HG03460 (cell line): ENCODE data around the gene ARID5B.

ENCODE experiments used
- ATAC-seq: cut with Tn5 transposase; IDR thresholded peaks from one replicate; pipeline ENCODE4 v1.9.1; 2021; ENCODE audit not compliant: unreplicated experiment

The ARID5B gene

DNA sequence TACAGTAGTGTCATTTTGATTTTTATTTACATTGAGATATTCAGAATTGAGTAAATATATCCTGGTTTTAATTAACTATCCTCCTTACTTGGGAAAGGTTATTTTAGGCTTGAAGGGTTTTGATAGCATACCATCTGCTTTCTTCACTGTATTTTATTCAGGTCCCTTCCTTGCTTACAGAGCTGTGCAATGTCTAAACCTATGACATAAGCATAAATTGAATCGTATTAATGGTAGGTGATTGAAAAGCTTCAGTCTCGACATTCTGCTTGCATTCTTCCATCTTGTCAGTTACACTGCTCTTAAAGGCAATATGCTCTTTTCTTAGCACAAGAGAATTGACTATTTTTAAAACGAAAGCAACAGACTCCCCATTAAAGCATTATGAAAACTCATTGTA is 102.5 kb downstream of the ARID5B start:
- ATAC-seq = no peak

DNA sequence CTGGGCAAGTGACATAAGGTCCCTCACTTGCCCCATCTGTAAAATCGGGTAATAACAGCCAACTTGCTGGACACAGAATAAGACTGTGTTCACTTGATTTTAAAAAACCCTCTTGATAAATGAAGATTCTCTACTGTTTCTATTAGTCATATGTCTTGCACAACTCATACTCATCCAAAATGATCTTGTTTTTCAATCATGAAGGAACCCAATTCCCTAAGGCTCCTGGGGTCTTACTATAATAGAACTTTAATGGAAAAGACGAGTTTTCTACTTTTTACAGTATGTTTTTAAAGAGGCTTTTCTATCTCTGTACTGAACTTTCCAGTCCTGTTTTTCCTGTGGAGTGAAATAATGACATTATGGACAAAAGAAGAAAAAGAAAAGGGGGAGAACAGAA is 103.8 kb downstream of the ARID5B start:
- ATAC-seq = no peak

DNA sequence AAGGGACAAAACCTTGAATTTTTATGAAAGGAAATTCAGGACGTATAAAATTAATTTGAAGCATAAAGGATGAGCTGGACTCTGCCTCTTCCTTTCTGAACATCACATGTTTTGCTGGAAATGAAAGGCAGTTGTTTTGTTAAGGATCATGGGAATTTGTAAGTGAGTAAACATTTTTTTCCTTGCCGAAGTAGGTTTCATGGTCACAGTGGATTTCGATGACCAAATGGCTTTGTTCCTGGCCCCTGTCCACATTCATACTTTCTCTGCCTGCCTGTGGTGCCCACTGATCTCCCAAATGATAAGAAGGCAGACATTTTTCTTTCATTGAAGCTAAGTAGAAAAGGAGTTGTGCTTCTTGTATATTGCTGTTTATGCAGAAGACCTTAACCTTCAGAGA is 104.2 kb downstream of the ARID5B start:
- ATAC-seq = no peak

DNA sequence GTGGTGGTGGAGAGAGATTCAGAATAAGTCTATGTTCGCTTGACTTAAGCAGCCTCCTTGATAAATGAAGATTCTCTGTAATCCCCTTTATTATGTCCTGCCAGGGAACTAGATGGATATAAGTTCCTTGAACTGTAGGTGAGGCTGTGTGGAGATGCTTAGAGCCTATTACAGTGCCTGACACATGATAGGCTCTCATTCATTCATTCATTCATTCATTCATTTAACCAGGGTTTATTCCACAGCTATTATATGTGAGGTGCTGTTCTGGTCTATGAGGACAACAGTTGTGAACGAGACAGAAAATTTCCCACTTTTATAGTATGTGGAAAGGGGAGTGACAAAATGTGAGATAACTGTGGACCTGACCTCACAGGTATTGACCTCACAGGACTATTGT is 105.6 kb downstream of the ARID5B start:
- ATAC-seq = no peak

DNA sequence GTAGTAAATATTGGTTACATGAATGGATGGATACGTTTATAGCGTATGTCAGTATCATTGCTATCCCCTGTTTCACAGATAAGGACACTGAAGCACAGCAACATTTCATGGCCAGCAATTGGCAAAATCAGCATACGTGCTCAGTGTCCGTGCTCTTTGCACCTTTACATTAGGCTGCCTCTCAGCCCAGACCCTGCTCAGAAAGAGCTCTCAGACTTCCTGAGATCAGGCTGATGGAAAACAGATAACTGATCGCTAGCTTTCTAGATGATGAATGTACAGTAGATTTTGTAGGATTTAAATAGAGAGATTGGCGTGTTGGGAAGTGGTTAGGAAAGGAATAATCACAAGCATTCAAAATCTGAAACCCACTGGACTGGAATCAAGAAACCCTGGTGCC is 106.7 kb downstream of the ARID5B start:
- no peak for ATAC-seq

DNA sequence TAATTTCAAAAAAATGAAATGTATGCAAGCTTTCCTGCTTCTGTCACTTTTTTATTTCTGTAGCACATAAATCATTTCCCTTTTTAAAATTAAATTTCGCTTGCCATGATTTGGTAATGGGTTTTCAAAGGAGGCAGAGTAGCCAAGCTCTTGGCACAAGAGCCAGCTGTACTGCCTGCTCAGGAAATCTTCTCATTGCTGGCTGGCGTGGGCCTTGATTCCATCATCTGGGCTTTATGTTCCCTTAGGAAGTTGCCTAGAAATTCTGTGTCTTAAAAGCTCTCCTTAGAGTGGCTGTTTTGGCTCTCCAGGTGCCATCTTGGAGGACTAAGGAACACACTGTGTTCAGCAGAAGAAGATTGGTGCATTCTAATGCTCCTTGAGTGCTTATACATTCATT is 107.4 kb downstream of the ARID5B start:
- no peak for ATAC-seq

DNA sequence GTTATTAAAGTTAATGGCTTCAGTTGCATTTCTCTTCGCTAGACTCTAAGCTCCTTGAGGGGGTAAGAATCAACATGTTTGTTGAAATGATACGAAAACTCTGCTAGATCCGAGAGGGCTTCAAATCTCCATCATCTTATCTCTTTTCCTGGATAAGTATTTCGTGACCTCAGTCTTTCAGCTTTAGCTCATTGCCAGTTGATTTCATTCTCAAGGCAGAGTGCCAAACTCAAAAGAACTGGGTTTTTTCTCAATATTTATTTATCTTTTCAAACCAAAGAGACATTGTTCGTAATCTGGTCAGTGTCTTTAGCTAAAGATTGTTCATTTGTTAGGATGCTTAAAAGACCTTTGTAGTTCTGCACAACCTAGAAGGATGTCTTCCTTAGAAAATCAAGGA is 108.9 kb downstream of the ARID5B start:
- ATAC-seq = no peak

DNA sequence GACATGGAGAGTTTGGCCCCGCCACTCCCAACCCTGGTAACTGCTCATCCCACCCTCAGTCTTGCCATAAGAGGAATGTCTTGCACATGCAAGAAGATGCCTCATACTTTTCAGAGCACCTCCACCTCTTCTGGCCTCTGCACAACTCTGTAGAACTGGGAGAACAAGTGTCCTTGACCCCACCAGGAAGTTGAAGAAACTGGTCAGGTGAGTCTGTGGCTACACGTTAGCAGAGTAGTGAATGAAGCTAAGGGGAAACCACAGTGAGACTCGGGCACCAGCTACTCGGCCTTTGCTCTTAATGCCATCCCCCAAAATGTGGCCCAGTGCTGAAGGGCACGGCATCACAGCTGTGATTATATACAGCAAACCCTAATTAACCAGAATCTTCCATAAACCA is 110.1 kb downstream of the ARID5B start:
- no peak for ATAC-seq

DNA sequence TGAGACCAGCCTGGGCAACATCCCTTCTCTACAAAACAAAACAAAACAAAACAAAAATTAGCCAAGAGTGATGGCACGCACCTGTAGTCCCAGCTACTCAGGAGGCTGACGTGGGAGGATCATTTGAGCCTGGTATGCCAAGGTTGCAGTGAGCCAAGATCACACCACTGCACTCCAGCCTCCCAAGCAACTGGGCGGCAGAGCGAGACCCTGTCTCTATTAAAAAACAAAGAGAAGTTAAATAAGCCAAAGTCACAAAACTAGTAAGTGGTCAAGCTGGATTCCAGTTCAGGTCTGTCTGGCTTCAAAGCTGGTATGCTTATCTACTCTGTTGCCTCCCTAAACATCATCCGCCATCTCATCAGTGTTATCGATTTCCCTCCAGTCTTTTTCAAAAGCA is 110.8 kb downstream of the ARID5B start:
- no peak for ATAC-seq

DNA sequence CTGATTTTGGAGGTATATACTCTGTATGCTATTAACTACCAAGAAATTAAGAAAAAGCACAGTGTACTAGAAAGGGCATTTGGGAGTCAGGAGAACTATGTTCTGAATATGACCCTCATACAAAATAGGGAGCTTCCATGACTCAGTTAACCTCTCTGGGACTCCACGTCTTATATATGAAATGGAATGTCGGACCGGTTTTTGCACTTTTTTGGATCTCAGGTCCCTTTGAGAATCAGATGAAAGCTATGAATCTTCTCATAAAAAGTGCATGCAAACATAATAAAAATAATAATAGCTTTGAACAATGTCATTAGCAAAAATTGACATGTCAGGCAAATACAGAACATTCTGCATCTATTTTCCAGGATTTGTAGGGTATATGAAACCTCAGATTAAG is 113.0 kb downstream of the ARID5B start:
- no peak for ATAC-seq

DNA sequence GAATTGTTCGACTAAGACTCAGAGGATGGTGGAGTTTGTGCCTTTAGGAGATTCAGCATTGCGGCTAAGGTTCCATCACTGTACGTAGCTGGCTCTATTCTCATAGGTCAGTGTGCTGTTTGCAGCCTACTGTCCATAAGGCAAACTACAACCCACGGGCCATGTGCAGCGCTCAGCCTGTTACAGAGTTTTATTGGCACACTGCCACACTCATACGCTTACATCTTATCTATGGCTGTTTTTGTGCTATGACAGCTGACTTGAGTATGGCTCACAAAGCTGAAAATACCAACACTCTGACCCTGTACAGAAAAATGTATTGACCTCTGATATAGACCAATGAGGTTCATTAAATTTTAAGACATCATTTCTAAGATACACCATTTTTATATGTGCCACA is 114.5 kb downstream of the ARID5B start:
- no peak for ATAC-seq

DNA sequence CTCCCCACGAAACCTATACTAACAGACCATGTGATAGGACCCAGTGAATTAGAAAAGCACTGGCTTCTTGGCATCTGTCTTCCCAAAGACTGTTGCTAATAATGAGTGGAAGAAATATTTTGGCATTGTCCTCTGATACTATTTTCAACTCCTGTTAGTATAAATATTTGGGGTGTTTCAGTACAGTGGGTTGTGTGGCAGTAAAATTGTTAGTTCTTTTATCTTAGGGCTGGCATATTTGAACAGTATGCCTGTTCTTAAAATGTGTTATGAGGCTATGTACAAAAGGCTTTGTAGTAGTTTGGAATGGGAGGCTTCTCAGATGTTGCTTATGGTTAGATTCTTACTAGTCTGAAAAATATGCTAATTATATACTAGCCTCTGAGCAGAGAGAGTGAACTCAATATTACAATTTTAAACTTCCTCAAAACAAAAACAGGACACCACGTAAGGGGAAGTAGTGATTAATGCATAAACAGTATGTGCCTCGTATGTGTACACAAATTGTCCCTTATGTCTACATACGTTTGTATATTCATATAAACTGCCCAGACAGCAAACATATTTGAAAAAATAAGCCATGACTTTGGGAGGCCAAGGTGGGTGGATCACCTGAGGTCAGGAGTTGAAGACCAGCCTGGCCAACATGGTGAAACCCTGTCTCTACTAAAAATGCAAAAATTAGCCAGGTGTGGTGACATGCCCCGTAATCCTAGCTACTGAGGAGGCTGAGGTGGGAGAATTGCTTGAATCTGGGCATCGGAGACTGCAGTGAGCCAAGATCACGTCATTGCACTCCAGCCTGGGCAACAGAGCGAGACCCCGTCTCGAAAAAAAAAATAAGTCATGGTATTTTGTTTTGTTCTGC is 115.4 kb downstream of the ARID5B start:
- peak; percentile 55 for ATAC-seq

DNA sequence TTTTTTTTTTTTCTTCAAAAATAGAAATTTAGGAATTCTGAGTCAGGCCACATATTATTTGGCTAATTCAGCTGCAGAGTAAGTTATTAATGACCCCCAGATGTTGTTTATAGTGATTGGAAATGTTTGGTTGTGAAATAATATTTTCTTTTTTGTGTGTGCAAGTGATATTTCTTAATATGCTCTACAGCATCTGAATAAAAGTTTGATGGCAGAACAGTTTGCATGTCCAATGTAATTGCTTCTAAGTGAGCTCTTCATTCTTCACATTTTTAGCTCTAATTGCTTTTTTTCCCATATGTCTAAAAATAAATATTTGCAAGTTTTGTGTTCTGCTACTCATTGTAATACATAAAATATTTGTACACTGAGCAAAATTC is 116.0 kb downstream of the ARID5B start:
- no peak for ATAC-seq

DNA sequence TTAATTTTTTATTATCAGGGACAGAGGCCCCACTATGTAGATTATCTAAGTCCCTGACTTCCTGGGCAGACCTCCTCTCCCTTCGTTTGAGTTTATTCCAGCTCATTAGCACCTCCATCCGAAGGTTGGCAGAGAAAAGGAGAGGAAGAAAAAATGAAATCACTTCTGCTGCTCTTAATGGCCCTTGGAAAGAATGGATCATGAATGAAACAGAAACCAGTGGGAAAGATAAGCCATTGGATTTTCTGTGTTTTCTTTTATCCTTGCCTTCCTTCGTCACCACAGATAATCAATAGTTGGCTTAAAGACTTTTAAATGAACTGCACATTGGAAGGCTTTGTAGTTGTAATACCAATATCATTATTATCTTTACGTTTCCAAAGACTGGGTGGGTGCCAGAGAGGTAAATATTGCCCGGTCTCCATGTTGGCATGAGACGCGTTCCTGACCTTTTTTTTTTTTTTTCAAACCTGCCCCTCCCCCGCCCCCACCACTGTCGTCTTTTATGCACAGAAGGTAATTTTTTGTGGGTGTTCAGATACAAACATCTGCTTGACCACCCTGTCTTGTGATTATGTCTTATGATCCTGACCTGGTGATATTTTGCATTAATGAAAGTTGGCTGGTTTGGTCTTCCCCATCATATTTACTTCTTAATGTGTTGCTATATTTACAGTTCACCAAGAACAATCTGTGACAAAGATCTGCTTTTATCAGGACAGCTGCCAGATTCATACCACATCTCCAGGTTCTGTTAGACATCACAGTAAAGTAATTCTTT is 116.8 kb downstream of the ARID5B start:
- ATAC-seq = no peak

DNA sequence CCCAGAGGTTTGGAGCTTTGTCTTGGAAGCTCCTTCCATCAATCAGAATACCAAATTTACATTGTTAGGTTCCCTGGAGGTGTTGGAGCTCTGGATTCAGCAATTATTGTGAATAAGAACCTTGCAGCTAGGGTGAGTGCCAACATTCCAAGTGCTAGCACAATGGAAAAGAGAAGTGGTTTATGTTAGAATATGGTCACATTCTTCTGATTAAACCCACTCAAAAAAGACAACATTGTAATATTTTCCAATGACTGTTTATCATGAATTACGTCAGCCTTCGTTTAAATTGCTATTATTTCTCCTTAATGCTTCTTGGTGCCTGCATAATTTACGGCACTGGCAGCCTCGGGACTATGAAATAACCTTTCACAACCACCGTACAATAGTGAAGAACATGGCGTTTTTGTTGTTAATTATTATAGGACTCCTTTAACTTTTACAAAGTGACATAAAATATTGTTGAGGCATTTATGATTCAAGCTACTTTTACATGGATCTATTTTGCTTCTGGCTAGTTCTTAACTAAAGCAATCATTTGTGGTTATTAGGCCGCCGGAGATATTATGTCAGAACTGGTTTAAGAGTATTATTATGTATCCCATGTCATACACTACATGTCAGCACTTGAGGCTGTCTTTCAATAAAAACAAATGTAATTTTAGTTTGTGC is 117.7 kb downstream of the ARID5B start:
- no peak for ATAC-seq

DNA sequence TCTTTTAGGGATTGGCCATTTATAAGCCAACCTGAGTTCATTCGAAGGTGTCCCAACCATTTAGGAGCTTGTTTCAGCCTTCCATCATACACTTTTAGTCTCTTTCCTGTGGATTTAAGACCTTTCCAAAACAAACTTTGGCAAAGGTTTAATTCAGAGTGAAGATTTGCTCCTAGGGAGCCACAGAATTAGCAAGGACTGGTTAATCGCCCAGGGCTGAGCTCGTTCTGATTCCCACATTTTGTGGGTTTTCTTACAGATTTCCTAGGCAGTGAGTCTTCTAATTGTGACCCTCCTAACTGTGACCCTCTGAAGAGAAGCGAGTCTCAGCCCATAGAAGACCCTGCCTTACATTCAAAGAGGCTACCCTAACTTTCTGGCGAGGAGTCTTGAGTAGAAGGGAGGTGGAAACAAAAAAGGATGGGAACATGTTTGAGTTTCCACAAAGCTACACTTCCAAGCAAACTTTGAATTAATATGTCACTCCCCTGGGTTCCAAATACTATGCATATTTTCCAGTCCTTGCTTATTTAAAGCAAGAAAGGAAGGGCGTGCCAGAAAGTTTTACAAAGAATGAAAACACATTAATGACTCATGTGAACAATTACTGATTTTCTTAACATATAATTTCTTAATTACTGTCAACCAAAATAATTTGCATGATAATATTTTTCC is 118.3 kb downstream of the ARID5B start:
- no peak for ATAC-seq

DNA sequence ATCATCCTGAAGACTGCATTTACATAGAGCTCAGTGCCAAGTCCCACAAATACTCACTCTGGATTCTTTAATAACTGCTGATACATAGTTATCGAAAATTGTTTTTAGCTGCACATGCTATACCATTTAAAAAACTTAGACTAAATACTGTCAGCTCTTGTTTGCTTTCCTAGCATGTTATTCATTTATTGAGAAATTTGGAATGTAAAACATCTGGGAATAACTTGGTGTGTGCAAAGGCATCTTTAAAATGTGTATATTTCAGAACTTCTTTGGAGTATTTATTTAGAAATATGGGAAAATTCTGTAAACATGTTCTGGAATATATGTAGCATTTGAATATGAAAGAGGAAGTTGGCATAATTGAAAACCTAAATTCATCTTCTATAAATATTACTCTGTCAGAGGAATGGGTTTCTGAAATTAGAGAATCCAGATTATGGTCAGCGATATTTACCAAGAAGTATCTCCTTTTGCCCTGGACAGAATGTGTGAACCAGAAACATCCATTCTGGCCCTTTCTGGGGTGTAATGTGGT is 119.7 kb downstream of the ARID5B start:
- ATAC-seq = no peak

DNA sequence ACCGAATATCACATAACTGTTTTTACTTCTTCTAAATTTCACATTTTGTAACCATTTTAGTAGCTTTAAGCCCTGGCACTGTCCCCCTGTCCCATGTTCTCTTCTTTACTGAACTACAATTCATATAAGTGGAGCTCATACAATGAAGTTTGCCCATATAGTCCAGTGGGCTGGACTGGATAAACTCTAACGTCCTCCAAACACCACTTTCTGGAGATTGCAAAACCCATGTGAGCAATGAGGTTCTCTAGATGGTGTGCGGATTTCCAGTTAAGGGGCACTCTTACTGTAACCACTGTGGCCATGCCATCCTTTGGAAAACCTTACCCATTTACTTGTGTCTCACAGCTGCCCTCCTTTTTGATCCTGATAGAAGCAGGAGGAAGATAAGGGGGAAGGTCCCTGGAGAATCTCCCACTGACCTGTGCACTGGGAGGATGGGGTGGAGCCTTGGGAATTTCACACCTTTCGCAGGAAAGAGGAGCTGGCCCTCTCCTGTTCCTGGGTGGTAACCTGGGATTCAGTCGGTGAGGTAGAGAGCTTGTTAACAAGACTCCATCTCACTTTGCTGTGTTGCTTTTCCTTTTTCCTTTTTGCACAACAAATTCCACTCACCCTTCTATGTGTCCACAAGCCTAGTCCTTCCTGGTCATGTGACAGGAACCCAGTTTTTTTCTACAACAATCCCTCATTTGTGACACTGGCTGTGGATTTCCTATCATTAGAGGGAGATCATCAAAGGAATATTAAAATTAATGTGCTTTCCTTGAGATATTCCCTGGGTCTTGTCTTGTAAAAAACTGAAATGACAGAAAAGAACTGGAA is 120.7 kb downstream of the ARID5B start:
- ATAC-seq = no peak

DNA sequence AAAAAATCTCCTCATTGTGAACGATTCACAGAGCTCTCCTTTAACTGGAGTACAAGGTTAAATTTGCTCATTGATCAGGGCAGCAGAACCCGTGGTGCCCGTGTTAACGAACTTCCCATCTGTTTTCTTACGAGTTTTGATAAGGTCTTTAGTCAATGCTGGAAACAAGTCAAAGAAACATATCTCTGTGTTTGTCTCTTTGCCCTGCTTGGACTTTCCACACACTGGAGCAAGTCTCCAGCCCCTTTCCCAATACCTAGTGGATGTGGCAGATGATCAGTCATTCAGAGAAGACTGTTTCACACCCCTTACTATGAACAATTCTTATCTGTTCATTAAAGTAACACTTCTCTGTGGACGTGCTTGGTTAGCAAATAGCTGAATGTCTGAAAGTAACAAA is 121.3 kb downstream of the ARID5B start:
- no peak for ATAC-seq

DNA sequence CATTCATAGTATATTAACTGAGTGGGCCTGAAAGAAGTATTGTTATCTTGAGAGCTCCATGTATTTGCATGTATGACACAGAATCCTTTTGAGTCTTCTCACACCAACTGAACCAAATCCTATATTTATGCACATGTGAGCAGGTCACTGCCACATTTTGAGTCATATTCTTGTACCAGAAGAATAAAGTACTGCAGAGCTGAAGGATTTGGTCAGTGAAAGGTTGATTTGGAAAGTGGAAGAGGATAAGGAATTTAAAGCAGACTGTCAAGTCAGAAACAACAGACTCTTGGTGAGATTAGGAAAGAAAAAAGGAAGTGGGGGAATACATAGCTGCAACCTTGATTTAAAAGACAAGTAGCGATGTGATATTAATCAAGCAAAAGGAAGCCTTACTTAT is 121.8 kb downstream of the ARID5B start:
- no peak for ATAC-seq
